ENCODE measurements around the gene MARCHF9. TPM values are rescaled to one million over a fixed set of nuclear protein-coding genes. Genes with fewer than 3 reads are reported as not detected.

The MARCHF9 gene
- total RNA-seq, 4 donors from 2014 or later = 10.2 to 26.6 (median 13.1) TPM

- Histone ChIP-seq H3K4me3 (peak overlapping the region; percentile 82), H3K27me3 (no peaks in the 10 kb centered on the region), H3K4me1 (peaks cover 27% of the 10 kb centered on the region), H3K27ac (peak overlapping the region; percentile 66), H3K36me3 (peaks cover under 1% of the 10 kb centered on the region), H3K9me3 (no peaks in the 10 kb centered on the region)
- 33% methylated on average over 46 of the region's 76 CpGs for WGBS
- no peak for TF ChIP-seq POLR2A (IDR thresholded peaks at IDR 0.05)
- peak in 1 of 3 donors; percentile 5 for TF ChIP-seq POLR2AphosphoS5 (IDR thresholded peaks at IDR 0.05)
- TF ChIP-seq CTCF (IDR thresholded peaks at IDR 0.05) = peak in 1 of 2 donors; percentile 31
- DNase-seq (ENCODE audit: low spot score in 2 of 2) = no peak
Observed at GRCh38 chr12:57726884-57727757, 27.8 kb upstream of the MARCHF9 start.

- Histone ChIP-seq H3K27ac (no peak overlapping the region), H3K9me3 (no peaks in the 10 kb centered on the region), H3K4me3 (no peak overlapping the region), H3K4me1 (peaks cover 27% of the 10 kb centered on the region), H3K36me3 (no peaks in the 10 kb centered on the region), H3K27me3 (no peaks in the 10 kb centered on the region)
- no peak for DNase-seq (ENCODE audit: low spot score in 2 of 2)
- WGBS = 71% methylated on average over 20 of the region's 21 CpGs
- TF ChIP-seq CTCF (IDR thresholded peaks at IDR 0.05) (no peak), EP300 (IDR thresholded peaks at IDR 0.05) (no peak), POLR2A (IDR thresholded peaks at IDR 0.05) (no peak), POLR2AphosphoS5 (IDR thresholded peaks at IDR 0.05) (no peak)
Observed at GRCh38 chr12:57727758-57728395, 27.0 kb upstream of the MARCHF9 start.

- TF ChIP-seq CTCF (IDR thresholded peaks at IDR 0.05) (no peak), POLR2A (IDR thresholded peaks at IDR 0.05) (no peak), POLR2AphosphoS5 (IDR thresholded peaks at IDR 0.05) (no peak), EP300 (IDR thresholded peaks at IDR 0.05) (no peak)
- no peaks in the 10 kb centered on the region for H3K9me3 ChIP-seq
- H3K4me3 ChIP-seq = no peak overlapping the region
- H3K4me1 ChIP-seq = peaks cover 27% of the 10 kb centered on the region
- peaks cover 8% of the 10 kb centered on the region for H3K27me3 ChIP-seq
- 35% methylated on average over 5 of the region's 5 CpGs for WGBS
- DNase-seq (ENCODE audit: low spot score in 2 of 2) = no peak
- no peaks in the 10 kb centered on the region for H3K36me3 ChIP-seq
- no peak overlapping the region for H3K27ac ChIP-seq
Observed at GRCh38 chr12:57729321-57729844, 25.5 kb upstream of the MARCHF9 start.

GRCh38 chr12:57730336-57731067 lies 24.4 kb upstream of the MARCHF9 start:
- TF ChIP-seq POLR2AphosphoS5 (IDR thresholded peaks at IDR 0.05) (no peak), POLR2A (IDR thresholded peaks at IDR 0.05) (no peak), EP300 (IDR thresholded peaks at IDR 0.05) (no peak), CTCF (IDR thresholded peaks at IDR 0.05) (no peak)
- peaks cover 24% of the 10 kb centered on the region for H3K4me1 ChIP-seq
- no peak overlapping the region for H3K4me3 ChIP-seq
- H3K9me3 ChIP-seq = no peaks in the 10 kb centered on the region
- H3K27ac ChIP-seq = no peak overlapping the region
- WGBS = 89% methylated on average over 13 of the region's 13 CpGs
- no peaks in the 10 kb centered on the region for H3K36me3 ChIP-seq
- no peak for DNase-seq (ENCODE audit: low spot score in 2 of 2)
- peaks cover 19% of the 10 kb centered on the region for H3K27me3 ChIP-seq
